Measurements from ENCODE around the gene MTHFSD. TPM values are rescaled to one million over a fixed set of nuclear protein-coding genes. Genes with fewer than 3 reads are reported as not detected.

The MTHFSD gene
- total RNA-seq, 1 experiment from 2014 or later = 40.8 TPM

DNA sequence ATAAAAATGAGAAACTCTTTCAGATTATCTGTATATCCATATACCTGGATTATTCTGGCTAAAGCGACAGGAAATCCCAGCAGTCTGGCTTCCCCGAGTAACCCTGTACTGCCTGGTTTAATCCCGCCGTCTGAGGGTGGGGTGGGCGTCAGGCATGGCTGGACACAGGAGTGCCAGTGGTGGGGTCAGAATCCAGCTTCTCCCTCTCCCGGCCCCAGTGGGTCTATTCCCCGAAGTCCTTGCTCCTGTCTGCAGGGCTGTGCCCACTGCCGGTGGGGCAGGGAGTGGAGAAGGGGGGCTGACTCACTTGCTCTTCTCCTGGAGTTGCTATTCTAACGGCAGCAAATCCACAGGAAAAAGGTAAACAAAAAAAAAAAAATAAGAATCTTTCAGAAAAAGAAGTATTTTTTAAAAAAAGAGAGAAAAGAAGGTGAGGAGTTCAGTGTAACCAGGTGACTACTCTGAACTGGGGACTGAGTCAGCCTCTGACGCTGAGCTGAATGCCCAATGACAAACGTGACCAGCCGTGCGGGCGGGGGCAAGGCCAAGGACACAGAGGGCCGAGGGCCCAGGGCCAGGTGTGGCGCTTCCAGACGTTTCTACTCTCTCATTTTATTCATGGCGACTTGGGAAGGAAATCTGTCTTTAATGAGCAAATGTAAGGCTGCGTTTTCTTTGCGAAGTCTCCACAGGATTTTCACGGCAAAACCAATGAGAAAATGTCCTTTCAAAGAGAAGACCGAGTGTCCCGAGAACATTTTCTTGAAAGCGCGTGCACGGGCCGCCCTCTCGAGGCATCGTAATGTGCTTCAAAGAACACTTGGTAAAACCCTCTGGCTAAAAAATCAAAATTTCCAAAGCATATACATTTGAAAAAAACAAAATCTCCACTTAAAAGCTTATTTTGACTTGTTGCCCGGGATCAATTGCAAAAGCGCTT is 24.5 kb downstream of the MTHFSD start:
- no peak overlapping the region for H3K4me3 ChIP-seq
- no peak for DNase-seq
- no peaks in the 10 kb centered on the region for H3K27me3 ChIP-seq
- no peaks in the 10 kb centered on the region; the same call in 1 of the 2 replicates for H3K9me3 ChIP-seq
- peaks cover 65% of the 10 kb centered on the region for H3K36me3 ChIP-seq

DNA sequence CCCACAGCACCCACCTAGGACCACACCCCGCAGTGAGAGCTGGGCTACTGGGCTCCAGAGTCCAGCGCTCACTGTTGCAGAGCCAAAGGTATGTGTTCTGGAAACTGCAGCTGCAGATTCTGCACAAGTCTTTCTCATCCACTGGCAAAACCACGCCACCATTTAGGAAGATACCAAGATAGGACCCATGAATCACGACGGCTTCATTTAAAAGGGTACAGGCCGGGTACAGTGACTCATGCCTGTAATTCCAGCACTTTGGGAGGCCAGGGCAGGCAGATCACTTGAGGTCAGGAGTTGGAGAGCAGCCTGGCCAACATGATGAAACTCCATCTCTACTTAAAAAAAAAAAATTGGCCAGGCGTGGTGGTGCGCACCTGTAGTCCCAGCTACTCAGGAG is 25.9 kb downstream of the MTHFSD start:
- Histone ChIP-seq H3K4me3 (no peak overlapping the region), H3K9me3 (no peaks in the 10 kb centered on the region; the same call in 1 of the 2 replicates), H3K36me3 (peaks cover 61% of the 10 kb centered on the region), H3K27me3 (no peaks in the 10 kb centered on the region)
- peak; percentile 88 for DNase-seq

DNA sequence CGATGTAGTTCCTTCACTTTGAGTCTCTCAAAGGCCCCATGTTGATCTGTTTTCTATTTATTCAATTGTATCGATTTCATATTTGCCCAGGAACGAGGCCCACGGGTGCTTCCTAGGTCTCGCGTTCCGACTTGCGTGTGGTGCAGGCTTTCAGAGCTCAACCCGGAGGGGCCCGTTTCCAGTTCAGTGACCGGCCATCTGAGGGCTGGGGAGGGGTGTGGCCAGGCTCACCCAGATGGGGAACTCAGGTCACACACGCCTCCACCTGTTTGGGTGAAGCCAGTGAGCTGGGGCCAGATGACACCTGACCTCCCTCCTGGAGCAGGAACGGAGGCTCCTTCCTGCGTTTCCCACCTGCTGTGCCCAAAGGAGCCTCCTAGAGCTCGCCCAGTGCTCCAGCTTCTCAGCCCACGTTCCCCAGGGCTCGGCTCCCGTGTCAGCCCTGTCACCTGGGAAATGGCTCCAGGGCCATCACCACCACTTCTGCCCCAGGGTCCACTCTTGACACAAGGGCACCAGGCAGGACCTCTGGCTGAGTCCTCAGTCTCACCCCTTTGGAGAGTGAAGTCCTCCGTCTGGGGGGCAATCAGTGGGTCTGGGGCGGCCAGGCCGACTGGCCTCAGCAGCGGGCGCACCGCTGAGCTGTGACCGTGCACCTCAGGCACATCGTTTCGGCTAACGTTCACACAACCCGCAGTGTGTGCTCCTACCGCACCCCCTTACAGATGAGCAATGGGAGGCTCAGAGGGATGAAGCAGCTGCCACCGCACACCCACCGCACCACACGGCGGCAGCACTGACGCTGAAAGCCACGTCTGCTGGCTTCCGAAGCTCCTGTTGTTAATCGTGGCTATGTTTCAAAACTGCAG is 26.7 kb downstream of the MTHFSD start:
- H3K27me3 ChIP-seq = no peaks in the 10 kb centered on the region
- no peak for DNase-seq
- no peak overlapping the region for H3K4me3 ChIP-seq
- H3K9me3 ChIP-seq = no peaks in the 10 kb centered on the region; the same call in 1 of the 2 replicates
- peaks cover 53% of the 10 kb centered on the region for H3K36me3 ChIP-seq

DNA sequence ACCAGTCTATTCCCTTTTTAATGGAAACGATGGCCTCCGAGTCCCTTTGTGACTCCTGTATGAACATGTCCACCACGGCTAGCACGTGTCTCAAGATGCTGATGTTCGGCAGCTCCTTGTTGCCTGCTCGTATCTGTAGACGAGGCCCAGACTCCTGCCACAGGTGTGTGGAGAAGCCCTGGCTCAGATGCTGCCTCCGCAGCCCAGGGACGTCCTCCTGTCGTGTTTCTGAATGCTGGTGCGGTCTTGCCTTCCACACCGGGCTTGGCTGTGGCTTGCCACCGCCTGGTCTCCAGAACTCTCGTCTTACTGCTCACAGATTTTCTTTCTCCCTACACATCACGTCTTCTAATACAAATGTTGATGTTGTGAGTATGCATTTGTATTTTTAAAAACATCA is 27.7 kb downstream of the MTHFSD start:
- no peak for DNase-seq
- peaks cover 43% of the 10 kb centered on the region for H3K36me3 ChIP-seq
- H3K9me3 ChIP-seq = no peaks in the 10 kb centered on the region; the same call in 1 of the 2 replicates
- no peak overlapping the region for H3K4me3 ChIP-seq
- no peaks in the 10 kb centered on the region for H3K27me3 ChIP-seq

DNA sequence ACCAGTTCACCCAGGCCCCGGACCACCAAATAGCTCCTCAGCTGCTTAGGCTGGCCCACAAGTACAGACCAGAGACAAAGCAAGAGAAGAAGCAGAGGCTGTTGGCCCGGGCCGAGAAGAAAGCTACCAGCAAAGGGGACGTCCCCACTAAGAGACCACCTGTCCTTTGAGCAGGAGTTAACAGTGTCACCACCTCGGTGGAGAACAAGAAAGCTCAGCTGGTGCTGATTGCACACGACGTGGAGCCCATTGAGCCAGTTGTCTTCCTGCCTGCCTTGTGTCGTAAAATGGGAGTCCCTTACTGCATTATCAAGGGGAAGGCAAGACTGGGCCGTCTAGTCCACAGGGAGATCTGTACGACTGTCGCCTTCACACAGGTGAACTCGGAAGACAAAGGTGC is 29.3 kb downstream of the MTHFSD start:
- Histone ChIP-seq H3K9me3 (no peaks in the 10 kb centered on the region; the same call in 1 of the 2 replicates), H3K27me3 (no peaks in the 10 kb centered on the region), H3K36me3 (peaks cover 33% of the 10 kb centered on the region), H3K4me3 (no peak overlapping the region)
- DNase-seq = peak; percentile 3

DNA sequence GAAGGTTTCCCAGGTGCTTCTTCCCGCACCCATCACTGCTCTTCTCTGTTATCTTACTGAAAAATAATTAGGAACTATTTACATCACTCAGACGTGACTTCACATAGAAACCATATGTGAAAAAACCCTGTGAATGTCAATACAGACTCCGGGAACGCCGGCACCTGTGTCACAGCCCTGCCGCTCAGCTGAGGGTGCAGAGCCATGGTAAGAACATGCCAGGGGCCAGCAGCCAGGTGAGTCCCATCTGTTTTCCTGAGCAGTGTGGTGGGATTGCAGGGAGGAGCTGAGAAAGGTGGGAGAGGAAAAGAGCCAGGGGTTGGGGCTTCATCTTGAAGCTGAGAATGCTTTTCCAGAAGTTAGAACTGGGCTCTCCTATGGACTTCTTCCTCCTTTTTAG is 31.0 kb downstream of the MTHFSD start:
- peak; percentile 3 for DNase-seq
- Histone ChIP-seq H3K4me3 (no peak overlapping the region), H3K9me3 (no peaks in the 10 kb centered on the region), H3K27me3 (no peaks in the 10 kb centered on the region), H3K36me3 (peaks cover 16% of the 10 kb centered on the region)

DNA sequence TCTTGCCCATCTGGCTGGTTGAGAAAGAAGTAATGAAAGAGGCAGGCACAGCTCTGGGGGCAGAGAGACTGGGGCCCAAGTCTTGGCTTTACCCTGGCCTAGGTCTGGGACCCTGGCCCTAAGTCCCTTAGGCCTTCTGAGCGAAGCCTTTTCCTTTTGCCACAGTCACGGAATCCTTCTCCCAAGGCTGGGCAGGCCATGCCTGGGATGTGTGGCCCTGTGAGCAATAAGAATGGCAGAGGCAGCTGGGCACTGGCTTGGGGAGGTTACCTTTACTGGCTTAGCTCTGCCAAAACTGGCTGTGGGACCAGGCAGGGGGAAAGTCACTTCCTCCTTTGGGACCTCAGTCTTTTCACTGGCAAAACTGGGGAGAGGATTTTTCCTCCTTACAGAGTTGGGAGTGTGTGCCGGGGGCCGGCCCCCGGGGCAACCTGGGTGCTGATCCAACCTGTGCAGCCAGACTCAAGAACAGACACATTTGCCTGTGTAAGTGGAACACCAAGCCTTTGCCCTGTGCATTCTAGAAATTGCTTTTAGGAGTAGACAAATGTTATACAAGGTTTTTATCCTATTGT is 31.8 kb downstream of the MTHFSD start:
- DNase-seq = peak; percentile 2
- Histone ChIP-seq H3K27me3 (no peaks in the 10 kb centered on the region), H3K9me3 (no peaks in the 10 kb centered on the region), H3K4me3 (no peak overlapping the region), H3K36me3 (peaks cover 8% of the 10 kb centered on the region)

DNA sequence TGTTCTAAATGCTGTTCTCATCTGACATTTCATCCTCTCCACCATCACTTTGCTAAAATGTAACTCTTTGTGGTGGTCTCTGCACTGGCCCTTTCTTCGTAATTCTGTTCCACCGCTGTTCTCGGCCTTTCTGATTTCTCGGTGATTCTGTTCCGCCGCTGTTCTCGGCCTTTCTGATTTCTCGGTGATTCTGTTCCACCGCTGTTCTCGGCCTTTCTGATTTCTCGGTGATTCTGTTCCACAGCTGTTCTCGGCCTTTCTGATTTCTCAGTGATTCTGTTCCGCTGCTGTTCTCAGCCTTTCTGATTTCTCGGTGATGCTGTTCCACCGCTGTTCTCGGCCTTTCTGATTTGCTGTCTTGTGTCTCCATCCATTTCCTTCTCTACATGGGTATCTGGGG is 32.4 kb downstream of the MTHFSD start:
- H3K4me3 ChIP-seq = no peak overlapping the region
- H3K27me3 ChIP-seq = no peaks in the 10 kb centered on the region
- 0 out of 2 replicates have a peak, but pooled peaks cover 4% of the 10 kb centered on the region for H3K36me3 ChIP-seq
- DNase-seq = no peak
- H3K9me3 ChIP-seq = no peaks in the 10 kb centered on the region

DNA sequence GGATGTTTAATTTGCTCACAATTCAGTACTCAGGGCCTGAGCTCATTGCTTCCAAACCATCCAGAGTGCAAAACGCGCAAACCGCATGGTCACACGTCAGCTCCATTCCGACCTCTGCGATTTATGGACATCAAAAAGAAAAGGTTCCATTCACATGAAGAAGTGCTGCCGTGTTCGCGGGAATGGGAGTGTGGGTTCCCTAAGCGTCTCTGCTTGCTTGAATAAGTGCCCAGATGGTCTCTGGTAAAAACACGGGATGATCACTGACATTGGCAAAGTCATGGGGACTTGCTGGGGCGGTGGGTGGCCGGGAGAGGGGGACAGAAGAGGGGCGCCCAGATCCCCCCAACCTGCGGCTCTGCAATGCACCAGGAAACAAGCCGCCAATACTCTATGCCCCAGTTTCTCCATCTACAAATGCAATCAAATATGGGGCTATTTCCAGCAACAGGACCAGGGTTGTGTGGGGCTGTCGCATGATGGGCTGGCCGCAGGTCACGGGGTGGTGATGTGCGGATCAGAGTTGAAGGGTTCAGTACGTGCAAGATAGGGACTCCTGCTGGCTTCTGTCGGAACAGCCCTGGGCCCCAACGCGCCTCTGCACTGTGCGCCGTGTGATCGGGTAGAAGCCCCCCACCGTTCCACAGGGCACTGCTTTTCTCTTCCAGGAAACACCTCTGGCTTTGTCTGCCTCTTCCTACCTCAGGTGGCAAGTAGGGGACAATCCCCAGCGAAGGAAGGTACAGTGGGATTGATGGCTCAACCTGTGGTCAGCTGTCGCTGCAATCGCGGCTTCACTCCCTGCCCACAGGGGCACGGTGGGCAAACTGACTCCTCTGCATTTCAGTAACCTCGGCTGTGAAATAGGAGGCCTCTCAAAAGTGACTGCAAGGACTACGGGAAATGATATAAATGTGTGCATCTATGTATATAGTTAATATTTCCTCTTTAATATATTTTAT is 33.5 kb downstream of the MTHFSD start:
- no peak overlapping the region for H3K4me3 ChIP-seq
- H3K36me3 ChIP-seq = peaks cover 11% of the 10 kb centered on the region
- no peaks in the 10 kb centered on the region for H3K9me3 ChIP-seq
- no peak for DNase-seq
- no peaks in the 10 kb centered on the region for H3K27me3 ChIP-seq

DNA sequence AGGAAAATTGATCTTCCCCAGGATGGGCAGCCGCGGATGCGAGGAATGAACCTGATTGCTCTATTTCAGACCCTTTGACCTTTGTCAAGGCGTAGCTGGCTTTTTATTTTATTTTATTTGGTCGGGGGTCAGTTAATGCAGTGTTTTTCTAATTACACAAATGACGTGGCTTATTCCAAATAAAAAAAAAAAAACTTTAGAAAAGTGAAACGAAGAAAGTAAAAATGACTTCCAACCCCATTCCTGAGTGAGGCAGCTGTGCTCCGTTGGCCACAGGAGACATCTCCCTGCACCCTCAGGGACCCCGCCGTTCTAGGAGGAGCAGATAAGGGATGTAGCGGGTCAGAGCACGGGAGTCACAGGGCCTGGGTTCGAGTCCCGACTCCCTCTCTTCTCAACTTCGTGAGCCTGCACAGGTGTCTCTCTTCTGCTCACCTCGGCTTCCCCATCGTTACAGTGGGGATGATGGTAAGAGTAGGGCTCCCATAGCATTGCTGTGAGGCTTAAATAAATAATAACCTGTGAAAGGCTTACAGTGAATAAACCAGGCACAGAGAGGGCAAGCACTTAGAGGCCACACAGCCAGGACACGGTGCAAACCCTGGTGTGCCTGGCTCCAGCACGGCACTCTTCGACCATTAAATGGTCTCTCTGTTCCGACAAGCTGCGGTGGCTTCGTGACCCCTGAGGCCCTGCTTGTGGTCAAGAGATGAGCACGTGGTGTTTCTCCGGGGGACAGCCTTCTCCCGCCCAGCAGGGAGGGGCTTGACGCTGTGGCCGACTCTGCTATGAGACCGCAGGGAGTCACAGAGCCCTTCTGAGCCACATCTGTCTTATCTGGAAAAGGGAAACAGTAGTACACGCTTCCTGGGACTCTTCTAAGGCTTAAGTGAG is 34.5 kb downstream of the MTHFSD start:
- no peak for DNase-seq
- no peaks in the 10 kb centered on the region for H3K27me3 ChIP-seq
- H3K9me3 ChIP-seq = no peaks in the 10 kb centered on the region
- peaks cover 20% of the 10 kb centered on the region for H3K36me3 ChIP-seq
- H3K4me3 ChIP-seq = peak overlapping the region; percentile 32

DNA sequence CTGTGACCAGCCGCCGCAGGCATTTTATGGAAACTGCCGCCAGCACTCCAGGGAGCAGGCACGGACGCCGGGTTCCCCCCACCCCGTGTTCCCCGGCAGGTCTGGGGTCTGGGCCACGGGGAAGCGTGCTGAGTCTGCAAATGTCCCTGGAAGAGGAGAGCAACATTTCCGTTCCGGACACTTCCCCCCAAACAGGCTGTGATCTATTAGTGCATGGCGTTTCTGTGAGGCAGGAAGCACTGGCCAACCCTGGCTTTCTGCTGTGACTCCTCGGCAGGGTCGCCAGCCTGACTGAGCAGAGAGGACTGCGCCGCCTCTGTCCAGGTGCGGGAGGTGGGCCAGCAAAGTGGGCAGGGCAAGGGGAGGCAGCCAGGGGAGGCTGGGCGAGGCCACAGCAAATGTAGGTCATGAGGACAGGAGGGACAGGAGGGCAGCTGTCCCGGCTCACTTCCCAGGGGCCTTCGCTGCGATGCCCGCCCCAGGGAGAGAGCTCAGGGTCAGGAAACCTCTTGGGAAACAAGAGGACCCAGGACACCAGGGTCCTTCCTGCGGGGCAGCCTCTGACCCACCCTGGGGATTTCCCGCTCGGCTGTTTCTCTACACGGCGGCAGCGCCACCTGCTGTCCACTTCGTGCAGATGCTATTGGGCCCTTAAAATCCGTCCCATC is 35.3 kb downstream of the MTHFSD start:
- peaks cover 28% of the 10 kb centered on the region for H3K36me3 ChIP-seq
- H3K4me3 ChIP-seq = peak overlapping the region; percentile 32
- no peaks in the 10 kb centered on the region for H3K27me3 ChIP-seq
- H3K9me3 ChIP-seq = no peaks in the 10 kb centered on the region
- peak; percentile 86 for DNase-seq

DNA sequence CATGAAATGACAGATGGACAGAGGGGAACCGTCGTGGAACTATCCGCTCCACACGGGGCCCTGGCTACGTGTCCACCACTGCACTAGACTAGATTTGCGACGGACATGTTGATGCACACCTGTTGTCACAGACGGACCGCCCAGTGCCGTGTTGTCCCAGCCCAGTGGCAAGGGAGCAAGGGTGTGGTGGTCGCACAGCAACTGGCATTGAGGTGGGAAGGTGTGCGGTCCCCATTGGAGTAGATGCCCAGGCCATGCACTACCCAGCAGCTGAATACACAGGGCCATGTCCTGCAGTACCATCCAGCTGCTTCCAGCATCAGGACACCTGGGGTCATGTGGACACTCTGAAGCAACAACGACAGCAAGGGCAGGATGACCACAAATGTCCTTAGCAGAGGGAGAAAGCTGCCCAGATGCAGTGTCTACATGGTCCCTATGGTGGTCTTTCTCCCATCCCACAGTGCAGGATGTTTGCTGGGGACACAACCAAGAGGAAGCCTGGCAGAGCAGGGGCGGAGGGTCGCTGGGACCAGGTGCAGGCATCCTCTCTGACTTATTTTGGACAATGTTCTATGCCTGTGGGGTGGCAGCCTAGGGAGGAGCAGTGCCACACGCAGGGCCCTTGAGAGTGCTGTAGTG is 35.9 kb downstream of the MTHFSD start:
- no peak overlapping the region for H3K4me3 ChIP-seq
- H3K9me3 ChIP-seq = no peaks in the 10 kb centered on the region
- H3K36me3 ChIP-seq = peaks cover 35% of the 10 kb centered on the region
- no peaks in the 10 kb centered on the region for H3K27me3 ChIP-seq
- no peak for DNase-seq

DNA sequence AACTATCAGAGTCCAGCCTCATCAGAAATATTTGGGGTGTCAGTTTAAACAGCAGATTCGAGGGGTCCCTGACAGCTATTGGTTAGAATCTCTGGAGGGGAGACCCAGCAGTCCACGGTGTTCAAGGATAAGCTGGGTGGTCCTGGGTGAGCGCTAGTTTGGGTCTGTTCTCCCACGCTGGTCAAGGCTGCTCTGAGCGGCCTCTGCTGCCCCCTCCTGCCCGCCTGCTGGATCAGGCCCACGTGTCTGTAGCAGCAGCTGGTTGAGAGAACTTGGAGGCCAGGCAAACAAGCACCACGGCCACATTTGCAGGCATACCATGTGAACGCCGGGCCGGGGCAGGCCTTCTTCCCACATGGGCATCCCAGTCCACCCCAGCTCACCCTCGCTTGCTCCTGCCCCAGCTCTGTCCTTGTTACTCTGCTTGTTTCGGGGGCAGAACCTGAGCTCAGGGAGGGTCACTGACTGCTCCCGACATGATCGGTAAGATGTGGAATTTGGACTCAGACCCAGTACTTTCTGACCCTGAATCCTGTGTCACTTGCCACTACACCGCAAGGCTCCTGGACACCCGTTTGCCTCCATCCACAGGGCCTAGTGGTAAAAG is 37.3 kb downstream of the MTHFSD start:
- no peaks in the 10 kb centered on the region for H3K9me3 ChIP-seq
- peaks cover 48% of the 10 kb centered on the region for H3K36me3 ChIP-seq
- no peak overlapping the region for H3K4me3 ChIP-seq
- peak; percentile 95 for DNase-seq
- no peaks in the 10 kb centered on the region for H3K27me3 ChIP-seq

DNA sequence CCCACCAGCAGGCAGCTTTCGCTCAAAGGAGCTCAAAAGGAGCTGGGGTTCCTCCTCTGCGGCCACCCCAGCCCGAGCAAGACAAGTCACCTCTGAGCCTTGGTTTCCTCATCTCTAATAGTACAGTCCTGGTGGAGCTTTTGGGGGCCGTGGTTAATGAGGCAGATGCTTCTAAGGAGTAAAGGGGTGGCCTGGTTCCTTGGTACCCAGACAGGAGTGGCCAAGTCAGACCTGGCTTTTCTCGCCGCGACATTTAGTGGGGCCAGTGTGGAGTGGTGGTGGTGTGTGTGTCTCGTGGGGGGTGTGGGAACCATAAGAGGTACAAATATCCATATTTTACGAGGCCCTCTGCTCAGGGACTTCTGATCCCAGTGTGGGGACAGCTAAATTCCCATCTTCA is 38.0 kb downstream of the MTHFSD start:
- Histone ChIP-seq H3K9me3 (no peaks in the 10 kb centered on the region), H3K36me3 (peaks cover 56% of the 10 kb centered on the region), H3K4me3 (no peak overlapping the region), H3K27me3 (no peaks in the 10 kb centered on the region)
- DNase-seq = peak; percentile 22
